Activated T-helper 1 cell treated with Interleukin-2 at 50 U/mL for 16 hours (primary cell): Measurements from ENCODE around the gene HRH1.
"Not testable (repeated sequence)": the region's sequence is repeated elsewhere in the genome, so short reads cannot be mapped to it uniquely, and the experiment has no call there.

Source experiments
- DNase-seq: peaks from one replicate; pipeline ENCODE4 v3.0.0-alpha.2; 2020; ENCODE audit warnings: low read depth

HRH1 gene

GRCh38 chr3:11143476-11143875 is 10.8 kb upstream of the HRH1 start:
- DNase-seq, result no peak

- no peak for DNase-seq
Observed at GRCh38 chr3:11144996-11145395, 9.3 kb upstream of the HRH1 start.

GRCh38 chr3:11145888-11146287 is 8.4 kb upstream of the HRH1 start:
- no peak for DNase-seq

- DNase-seq, result no peak
Observed at GRCh38 chr3:11146773-11147660, 7.3 kb upstream of the HRH1 start.

- no peak for DNase-seq
Observed at GRCh38 chr3:11150256-11150655, 4.0 kb upstream of the HRH1 start.

- DNase-seq, result no peak
Observed at GRCh38 chr3:11152301-11152700, 2.0 kb upstream of the HRH1 start.

GRCh38 chr3:11154953-11155325 is 646 bp downstream of the HRH1 start:
- no peak for DNase-seq

GRCh38 chr3:11155341-11156025 is 1.2 kb downstream of the HRH1 start:
- DNase-seq, result no peak

- no peak for DNase-seq
Observed at GRCh38 chr3:11156026-11156410, 1.7 kb downstream of the HRH1 start.

- DNase-seq, result no peak
Observed at GRCh38 chr3:11157421-11157820, 3.1 kb downstream of the HRH1 start.

GRCh38 chr3:11159421-11159904 is 5.2 kb downstream of the HRH1 start:
- DNase-seq, result no peak

- DNase-seq, result no peak
Observed at GRCh38 chr3:11161666-11162065, 7.4 kb downstream of the HRH1 start.

GRCh38 chr3:11162401-11163345 is 8.4 kb downstream of the HRH1 start:
- DNase-seq, result no peak

- DNase-seq, result no peak
Observed at GRCh38 chr3:11164607-11165006, 10.3 kb downstream of the HRH1 start.

GRCh38 chr3:11165476-11165875 is 11.2 kb downstream of the HRH1 start:
- DNase-seq, result no peak

- DNase-seq, result not testable (repeated sequence)
Observed at GRCh38 chr3:11166807-11167400, 12.6 kb downstream of the HRH1 start.

- DNase-seq, result no peak
Observed at GRCh38 chr3:11167590-11167989, 13.3 kb downstream of the HRH1 start.

GRCh38 chr3:11168406-11168805 is 14.1 kb downstream of the HRH1 start:
- DNase-seq, result no peak

- no peak for DNase-seq
Observed at GRCh38 chr3:11168881-11169805, 14.8 kb downstream of the HRH1 start.

GRCh38 chr3:11170052-11170770 is 15.9 kb downstream of the HRH1 start:
- DNase-seq, result no peak
